Activated naive CD8-positive, alpha-beta T cell treated with anti-CD3 and anti-CD28 coated beads for 36 hours (primary cell): ENCODE results near the gene FAM83G. TPM values are rescaled to one million over a fixed set of nuclear protein-coding genes. Genes with fewer than 3 reads are reported as not detected.
"Not testable (repeated sequence)": the region's sequence is repeated elsewhere in the genome, so short reads cannot be mapped to it uniquely, and the experiment has no call there.

ENCODE experiments used
- DNase-seq: peaks from one replicate; pipeline ENCODE4 v3.0.0; 2021
- H3K27ac Mint-ChIP-seq: one replicate; pipeline ENCODE4 v1.8.0; 2022; ENCODE audit warnings: mild to moderate bottlenecking, moderate library complexity, mixed read lengths
- H3K27me3 Mint-ChIP-seq: one replicate; pipeline ENCODE4 v1.8.0; 2022; ENCODE audit warnings: mild to moderate bottlenecking, mixed read lengths
- H3K36me3 Mint-ChIP-seq: one replicate; pipeline ENCODE4 v1.8.0; 2021; ENCODE audit warnings: mild to moderate bottlenecking, mixed read lengths
- H3K4me1 Mint-ChIP-seq: one replicate; pipeline ENCODE4 v1.8.0; 2021; ENCODE audit warnings: mixed read lengths
- H3K4me3 Mint-ChIP-seq: one replicate; pipeline ENCODE4 v1.8.0; 2022; ENCODE audit warnings: mild to moderate bottlenecking, moderate library complexity, mixed read lengths
- H3K9me3 Mint-ChIP-seq: one replicate; pipeline ENCODE4 v1.8.0; 2022; ENCODE audit warnings: mixed read lengths
- total RNA-seq, 2 experiments: library from RNA; stranded (reverse); gene quantifications; one replicate each; pipeline ENCODE4 v1.2.3, GENCODE V29; 2021

Gene FAM83G
- total RNA-seq, 2 experiments from 2014 or later = 10.3 to 10.4 TPM

DNA sequence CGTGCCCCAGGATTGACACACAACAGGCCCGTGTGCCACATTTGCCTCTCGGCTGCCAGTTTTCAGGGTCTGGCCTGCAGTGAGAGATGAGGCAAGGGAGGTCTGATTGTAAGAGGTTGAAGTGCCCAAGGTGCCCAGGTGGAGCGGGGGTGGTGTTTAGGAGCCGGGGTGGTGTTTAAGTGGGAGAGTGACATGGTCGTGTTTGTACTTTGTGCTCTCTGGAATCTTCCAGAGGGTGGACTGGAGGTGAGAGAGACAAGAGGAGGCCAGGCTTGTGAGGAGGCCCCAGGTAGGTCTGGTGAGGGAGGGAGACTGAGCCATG lies 42.1 kb downstream of the FAM83G start:
- no peaks in the 10 kb centered on the region for H3K9me3 Mint-ChIP-seq
- H3K36me3 Mint-ChIP-seq = no peaks in the 10 kb centered on the region
- peaks cover 19% of the 10 kb centered on the region for H3K4me1 Mint-ChIP-seq
- H3K4me3 Mint-ChIP-seq = no peak overlapping the region
- no peaks in the 10 kb centered on the region for H3K27me3 Mint-ChIP-seq
- DNase-seq = no peak
- no peak overlapping the region for H3K27ac Mint-ChIP-seq

DNA sequence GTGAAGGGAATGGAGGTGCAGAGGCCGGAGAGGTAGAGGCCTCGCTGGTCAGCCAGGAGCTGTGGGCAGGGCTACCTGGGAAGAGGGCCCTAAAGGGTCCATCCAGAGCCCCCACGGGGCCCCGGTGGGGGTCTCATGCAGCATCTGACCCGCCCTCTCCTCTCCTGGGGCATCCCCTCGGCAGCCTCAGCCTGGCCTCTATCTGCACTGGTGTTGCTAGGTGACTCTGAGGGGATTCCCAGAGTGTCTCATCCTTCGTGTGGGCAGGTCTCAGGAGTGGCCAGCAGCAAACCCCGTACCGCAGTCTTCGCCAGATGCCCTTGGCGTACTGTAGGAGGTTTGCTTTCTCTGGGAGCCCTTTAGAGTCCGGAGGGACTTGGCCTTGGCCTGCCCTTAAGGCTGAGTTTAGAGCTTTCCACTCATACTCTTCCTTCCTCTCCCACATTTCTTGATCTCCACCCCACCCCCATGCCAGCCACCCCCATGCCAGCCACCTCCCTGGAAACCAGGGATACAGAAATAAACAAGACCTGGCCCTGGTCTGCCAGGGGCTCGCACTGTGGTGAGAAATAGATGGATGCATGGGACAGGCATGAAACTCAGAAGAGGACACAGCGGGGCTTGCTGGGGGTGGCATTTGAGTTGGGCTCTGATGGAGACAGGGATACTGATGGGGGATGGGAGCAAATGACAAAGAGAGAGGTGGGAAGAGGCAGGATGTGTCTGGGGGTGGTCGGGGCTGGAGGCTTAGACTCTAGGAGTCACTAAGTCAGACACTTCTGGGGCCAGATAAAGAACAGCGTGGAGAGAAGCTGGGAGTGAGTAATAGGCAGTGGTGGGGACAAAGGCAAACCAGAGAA lies 42.7 kb downstream of the FAM83G start:
- no peaks in the 10 kb centered on the region for H3K36me3 Mint-ChIP-seq
- H3K9me3 Mint-ChIP-seq = no peaks in the 10 kb centered on the region
- H3K27me3 Mint-ChIP-seq = no peaks in the 10 kb centered on the region
- no peak overlapping the region for H3K27ac Mint-ChIP-seq
- no peak overlapping the region for H3K4me3 Mint-ChIP-seq
- peak; percentile 28 for DNase-seq
- H3K4me1 Mint-ChIP-seq = peaks cover 19% of the 10 kb centered on the region

DNA sequence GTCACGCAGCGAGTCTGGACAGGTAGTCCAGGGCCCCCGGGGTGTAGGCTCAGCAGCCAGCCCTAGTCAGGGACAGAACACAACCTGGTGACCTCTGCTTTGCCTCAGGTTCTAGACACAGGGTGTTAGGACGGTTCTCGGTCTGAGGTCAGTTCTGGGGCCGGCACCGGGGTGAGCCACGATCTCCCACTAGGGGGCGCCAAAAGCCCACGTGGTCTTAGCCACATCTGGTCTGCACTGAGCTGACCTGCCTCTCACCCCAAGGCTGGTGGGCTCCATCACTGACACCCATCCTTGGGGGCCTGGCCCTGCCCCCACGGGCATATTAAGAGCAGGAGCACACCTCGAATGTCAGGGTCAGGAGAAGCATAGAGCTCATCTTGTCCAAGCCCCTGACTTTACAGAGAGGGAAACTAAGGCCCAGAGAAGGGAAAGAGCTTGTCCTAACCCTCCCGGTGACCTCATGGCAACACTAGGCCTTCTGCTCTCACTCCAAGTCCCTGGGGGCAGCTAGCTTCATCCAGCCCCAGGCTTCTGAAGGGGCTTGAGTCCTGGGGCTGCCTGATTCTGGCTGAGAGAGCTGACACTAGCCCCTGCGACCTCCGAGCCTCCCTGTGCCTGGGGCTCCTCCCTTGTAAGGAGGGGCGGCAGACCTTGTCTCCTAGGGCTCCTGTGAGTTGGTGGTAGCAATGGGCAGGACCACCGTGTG lies 43.6 kb downstream of the FAM83G start:
- H3K36me3 Mint-ChIP-seq = no peaks in the 10 kb centered on the region
- H3K27ac Mint-ChIP-seq = no peak overlapping the region

DNA sequence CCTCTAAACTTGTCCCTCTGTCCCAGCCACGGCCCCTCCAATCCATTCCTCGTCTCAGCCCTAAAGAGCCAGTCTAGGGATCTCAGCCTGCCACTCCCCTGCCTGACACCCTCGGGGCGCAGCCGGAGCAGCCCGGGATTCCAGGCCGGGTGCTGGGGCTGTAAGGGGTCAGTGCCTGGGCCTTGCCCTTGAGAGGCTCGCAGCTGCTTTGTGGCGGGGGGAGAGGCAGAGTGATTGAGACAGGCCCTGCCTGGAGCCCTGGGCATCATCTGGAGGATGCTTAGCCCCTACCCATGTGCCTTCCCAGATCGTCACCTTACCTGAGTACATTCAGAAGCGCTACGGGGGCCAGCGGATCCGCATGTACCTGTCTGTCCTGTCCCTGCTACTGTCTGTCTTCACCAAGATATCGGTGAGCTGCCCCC lies 44.3 kb downstream of the FAM83G start:
- Mint-ChIP-seq H3K4me3 (no peak overlapping the region), H3K36me3 (peaks cover 2% of the 10 kb centered on the region), H3K27ac (no peak overlapping the region), H3K9me3 (no peaks in the 10 kb centered on the region), H3K27me3 (no peaks in the 10 kb centered on the region), H3K4me1 (peaks cover 26% of the 10 kb centered on the region)
- no peak for DNase-seq

More for the DNA sequence above, 43.6 kb downstream of the FAM83G start:
- Mint-ChIP-seq H3K27me3 (no peaks in the 10 kb centered on the region), H3K4me3 (no peak overlapping the region), H3K9me3 (no peaks in the 10 kb centered on the region), H3K4me1 (peaks cover 21% of the 10 kb centered on the region)
- peak; percentile 78 for DNase-seq

DNA sequence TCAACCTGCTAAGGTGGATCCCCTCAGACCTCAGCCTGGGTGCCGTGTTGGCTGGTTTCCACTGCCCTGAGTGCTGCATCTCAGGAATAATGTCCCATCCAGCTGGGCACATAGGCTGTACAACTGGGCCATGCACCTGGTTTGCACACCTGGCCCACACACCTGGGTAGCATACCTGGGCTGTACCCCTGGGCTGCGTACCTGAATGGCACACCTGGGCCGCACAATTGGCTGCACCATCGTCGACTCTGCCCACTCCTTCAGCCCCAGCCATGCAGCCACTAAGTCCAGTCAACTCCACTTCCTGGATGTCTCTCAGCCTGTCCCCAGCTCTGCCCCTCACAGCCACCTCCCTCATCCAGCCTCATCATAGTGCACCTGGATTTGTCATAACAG lies 44.7 kb downstream of the FAM83G start:
- Mint-ChIP-seq H3K9me3 (no peaks in the 10 kb centered on the region), H3K4me3 (no peak overlapping the region), H3K27ac (no peak overlapping the region)

DNA sequence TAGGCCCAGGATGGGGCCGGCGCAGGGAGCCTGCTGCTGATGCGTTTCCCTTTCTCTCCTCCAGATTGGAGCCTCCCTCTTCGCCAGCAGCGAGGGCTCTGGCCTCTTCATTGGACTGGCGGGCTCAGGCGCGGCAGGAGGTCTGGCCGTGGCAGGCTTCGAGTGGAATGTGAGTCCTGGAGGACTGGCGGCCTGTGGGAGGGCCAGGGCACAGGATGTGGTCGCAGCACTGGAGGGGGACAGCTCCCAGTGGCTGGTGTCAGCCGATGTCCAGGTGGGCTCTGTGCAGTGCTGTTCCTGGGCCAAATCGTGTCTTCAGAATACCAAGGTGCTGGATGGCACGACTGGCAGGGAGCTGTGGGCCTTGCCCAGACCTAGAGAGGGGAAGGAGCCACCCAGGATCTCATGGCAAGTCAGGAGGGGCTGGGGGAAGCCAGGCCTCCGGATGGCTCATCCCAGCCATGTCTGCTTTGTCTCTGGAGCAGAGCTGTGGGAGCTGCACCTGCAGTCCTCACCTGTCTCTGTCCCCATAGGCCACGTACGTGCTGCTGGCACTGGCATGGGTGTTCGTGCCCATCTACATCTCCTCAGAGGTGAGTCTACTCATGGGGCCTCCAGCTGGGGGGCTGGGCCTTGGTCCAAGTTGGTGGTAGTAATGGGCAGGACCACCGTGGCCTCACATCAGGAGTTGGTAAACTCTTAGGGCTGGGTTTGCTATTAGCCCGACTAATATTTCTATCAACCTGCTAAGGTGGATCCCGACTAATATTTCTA lies 45.3 kb downstream of the FAM83G start:
- no peaks in the 10 kb centered on the region for H3K27me3 Mint-ChIP-seq
- no peak overlapping the region for H3K4me3 Mint-ChIP-seq
- peaks cover 2% of the 10 kb centered on the region for H3K36me3 Mint-ChIP-seq
- DNase-seq = no peak
- no peak overlapping the region for H3K27ac Mint-ChIP-seq
- no peaks in the 10 kb centered on the region for H3K9me3 Mint-ChIP-seq
- peaks cover 32% of the 10 kb centered on the region for H3K4me1 Mint-ChIP-seq

More for the DNA sequence above, 44.7 kb downstream of the FAM83G start:
- H3K4me1 Mint-ChIP-seq = peaks cover 29% of the 10 kb centered on the region
- no peak for DNase-seq
- no peaks in the 10 kb centered on the region for H3K27me3 Mint-ChIP-seq
- H3K36me3 Mint-ChIP-seq = peaks cover 2% of the 10 kb centered on the region

DNA sequence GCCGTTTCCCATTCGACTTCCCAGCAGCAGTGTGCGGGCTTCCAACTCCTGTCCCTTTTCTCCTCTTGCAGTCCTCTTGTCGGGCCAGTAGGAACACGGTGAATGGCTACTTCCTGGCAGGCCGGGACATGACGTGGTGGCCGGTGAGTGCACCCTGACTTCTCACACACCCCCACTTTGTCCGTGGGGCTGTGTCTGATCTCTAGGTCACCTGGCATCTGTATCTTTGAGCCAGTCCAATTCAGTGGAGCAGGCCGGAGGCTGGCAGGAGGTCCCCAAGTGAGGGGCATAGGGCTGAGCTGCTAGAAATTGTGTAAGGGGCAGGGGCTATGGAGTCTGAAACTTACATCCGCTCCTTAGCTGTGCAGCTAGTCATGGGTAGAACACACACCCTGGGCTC lies 46.0 kb downstream of the FAM83G start:
- Mint-ChIP-seq H3K4me3 (no peak overlapping the region), H3K36me3 (peaks cover 2% of the 10 kb centered on the region), H3K4me1 (peaks cover 35% of the 10 kb centered on the region), H3K27me3 (no peaks in the 10 kb centered on the region), H3K9me3 (no peaks in the 10 kb centered on the region), H3K27ac (no peak overlapping the region)
- DNase-seq = no peak

DNA sequence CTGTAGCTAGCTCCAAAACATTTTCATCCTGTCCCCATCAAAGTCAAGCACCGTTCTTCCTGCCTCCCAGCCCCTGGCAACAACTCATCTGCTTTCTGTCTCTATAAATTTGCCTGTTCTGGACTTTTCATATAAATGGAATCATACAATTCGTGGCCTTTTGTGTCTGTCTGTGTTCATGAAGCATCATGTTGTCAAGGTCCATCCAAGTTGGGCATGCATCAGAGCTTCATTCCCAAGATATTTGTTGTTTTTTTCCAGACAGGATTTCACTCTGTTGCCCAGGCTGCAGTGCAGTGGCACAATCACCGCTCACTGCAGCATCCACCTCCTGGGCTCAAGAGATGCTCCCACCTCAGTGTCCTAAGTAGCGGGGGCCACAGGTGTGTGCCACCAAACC lies 46.7 kb downstream of the FAM83G start:
- Mint-ChIP-seq H3K4me1 (peaks cover 32% of the 10 kb centered on the region), H3K9me3 (no peaks in the 10 kb centered on the region), H3K4me3 (no peak overlapping the region), H3K27me3 (no peaks in the 10 kb centered on the region), H3K36me3 (peaks cover 2% of the 10 kb centered on the region), H3K27ac (no peak overlapping the region)
- no peak for DNase-seq

DNA sequence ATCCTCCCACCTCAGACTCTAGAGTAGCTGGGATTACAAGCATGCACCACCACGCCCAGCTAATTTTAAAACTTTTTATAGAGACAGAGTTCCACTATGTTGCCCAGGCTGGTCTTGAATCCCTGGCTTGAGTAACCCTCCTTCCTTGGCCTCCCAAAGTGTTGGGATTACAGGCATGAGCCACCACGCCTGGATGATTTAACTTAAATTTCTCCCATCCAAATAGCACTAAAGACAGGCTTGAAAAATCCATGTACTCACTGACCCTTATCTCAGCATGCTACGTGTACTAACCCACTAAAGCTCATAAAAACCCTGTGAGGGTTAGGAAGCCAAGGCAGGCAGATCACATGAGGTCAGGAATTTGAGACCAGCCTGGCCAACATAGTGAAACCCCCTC lies 48.0 kb downstream of the FAM83G start:
- H3K27me3 Mint-ChIP-seq = no peaks in the 10 kb centered on the region
- DNase-seq = no peak
- peaks cover 24% of the 10 kb centered on the region for H3K4me1 Mint-ChIP-seq
- no peaks in the 10 kb centered on the region for H3K9me3 Mint-ChIP-seq
- peaks cover 2% of the 10 kb centered on the region for H3K36me3 Mint-ChIP-seq
- H3K4me3 Mint-ChIP-seq = no peak overlapping the region
- no peak overlapping the region for H3K27ac Mint-ChIP-seq

DNA sequence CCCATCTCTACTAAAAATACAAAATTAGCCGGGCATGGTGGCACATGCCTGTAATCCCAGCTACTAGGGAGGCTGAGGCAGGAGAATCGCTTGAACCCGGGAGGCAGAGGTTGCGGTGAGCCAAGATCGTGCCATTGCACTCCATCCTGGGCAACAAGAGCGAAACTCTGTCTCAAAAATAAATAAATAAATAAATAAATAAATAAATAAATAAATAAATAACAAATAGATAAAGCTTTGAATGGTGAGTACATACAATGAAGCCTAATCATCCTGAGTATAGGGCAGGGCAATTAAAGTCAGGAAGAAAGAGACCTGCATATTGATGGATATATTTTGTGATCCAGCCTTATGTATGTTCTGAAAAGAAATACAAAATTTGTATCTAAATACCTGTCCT lies 48.5 kb downstream of the FAM83G start:
- H3K27ac Mint-ChIP-seq = not testable (repeated sequence)

DNA sequence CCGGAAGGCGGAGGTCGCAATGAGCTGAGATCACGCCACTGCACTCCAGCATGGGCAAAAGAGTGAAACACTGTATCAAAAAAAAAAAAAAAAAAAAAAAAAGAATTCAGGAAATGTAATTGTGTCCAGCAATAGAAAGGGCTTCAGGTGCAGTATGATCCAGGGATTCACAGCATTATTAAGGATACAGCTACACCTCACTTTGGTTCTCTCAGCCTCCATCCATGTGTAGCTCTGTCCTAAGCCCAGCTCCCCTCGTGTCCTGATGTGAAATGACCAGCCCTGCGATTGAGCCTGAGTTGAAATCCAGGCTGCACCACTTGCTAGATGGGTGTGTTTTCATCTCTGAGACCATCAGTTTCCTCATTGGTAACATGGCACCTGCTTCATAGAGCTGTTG lies 49.6 kb downstream of the FAM83G start:
- Mint-ChIP-seq H3K27ac (peak overlapping the region; percentile 56), H3K4me1 (peaks cover 17% of the 10 kb centered on the region), H3K27me3 (no peaks in the 10 kb centered on the region)

More for the DNA sequence above, 48.5 kb downstream of the FAM83G start:
- H3K4me3 Mint-ChIP-seq, DNase-seq, H3K27me3 Mint-ChIP-seq, H3K36me3 Mint-ChIP-seq, H3K9me3 Mint-ChIP-seq: not testable (repeated sequence)
- H3K4me1 Mint-ChIP-seq = peaks cover 24% of the 10 kb centered on the region

DNA sequence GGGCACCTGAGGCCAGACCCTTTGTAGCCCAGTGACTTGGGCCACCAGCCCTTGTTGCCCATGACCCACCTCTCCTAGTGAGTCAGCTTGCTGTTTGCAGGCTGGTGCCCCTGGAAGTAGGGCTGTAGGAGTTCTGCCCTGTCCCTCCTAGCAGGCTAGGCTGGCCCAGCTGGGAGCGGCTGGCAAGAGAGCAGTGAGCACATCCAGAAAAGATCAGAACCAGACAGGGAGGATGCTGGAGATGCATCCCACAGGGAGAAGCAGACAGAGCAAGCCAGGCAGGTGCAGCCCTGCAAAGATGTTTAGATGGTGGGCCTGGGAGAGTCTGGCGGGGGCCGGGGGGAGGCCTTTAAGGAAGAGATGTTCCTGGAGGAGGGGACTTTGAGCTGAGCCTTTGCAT lies 50.2 kb downstream of the FAM83G start:
- no peak overlapping the region for H3K4me3 Mint-ChIP-seq
- H3K9me3 Mint-ChIP-seq = no peaks in the 10 kb centered on the region
- no peak for DNase-seq
- H3K36me3 Mint-ChIP-seq = peaks cover 2% of the 10 kb centered on the region
- no peaks in the 10 kb centered on the region for H3K27me3 Mint-ChIP-seq
- H3K4me1 Mint-ChIP-seq = peaks cover 17% of the 10 kb centered on the region
- no peak overlapping the region for H3K27ac Mint-ChIP-seq

More for the DNA sequence above, 49.6 kb downstream of the FAM83G start:
- peaks cover 2% of the 10 kb centered on the region for H3K36me3 Mint-ChIP-seq
- H3K4me3 Mint-ChIP-seq = peak overlapping the region; percentile 25
- H3K9me3 Mint-ChIP-seq = no peaks in the 10 kb centered on the region
- no peak for DNase-seq

DNA sequence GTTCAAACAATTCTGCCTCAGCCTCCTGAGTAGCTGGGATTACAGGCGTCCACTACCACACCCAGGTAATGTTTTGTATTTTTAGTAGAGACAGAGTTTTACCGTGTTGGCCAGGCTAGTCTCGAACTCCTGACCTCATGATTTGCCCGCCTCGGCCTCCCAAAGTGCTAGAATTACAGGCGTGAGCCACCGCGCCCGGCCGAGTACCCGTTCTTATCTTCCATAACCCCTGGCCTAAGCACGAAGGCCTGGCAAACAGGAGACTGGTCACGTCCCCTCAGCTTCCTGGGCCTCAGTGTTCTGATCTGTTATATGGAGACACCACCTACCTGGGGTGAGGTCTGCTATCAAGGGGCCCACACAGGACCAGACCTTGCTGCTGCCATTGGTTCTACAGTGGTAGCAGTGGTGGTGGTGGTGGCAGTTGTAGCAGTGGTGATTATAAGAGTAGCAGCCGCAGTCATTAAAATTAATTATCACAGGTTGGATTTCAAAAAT lies 51.3 kb downstream of the FAM83G start:
- Mint-ChIP-seq H3K9me3 (no peaks in the 10 kb centered on the region), H3K36me3 (peaks cover 2% of the 10 kb centered on the region), H3K4me3 (no peak overlapping the region), H3K27me3 (no peaks in the 10 kb centered on the region), H3K4me1 (peaks cover 17% of the 10 kb centered on the region), H3K27ac (no peak overlapping the region)
- no peak for DNase-seq

DNA sequence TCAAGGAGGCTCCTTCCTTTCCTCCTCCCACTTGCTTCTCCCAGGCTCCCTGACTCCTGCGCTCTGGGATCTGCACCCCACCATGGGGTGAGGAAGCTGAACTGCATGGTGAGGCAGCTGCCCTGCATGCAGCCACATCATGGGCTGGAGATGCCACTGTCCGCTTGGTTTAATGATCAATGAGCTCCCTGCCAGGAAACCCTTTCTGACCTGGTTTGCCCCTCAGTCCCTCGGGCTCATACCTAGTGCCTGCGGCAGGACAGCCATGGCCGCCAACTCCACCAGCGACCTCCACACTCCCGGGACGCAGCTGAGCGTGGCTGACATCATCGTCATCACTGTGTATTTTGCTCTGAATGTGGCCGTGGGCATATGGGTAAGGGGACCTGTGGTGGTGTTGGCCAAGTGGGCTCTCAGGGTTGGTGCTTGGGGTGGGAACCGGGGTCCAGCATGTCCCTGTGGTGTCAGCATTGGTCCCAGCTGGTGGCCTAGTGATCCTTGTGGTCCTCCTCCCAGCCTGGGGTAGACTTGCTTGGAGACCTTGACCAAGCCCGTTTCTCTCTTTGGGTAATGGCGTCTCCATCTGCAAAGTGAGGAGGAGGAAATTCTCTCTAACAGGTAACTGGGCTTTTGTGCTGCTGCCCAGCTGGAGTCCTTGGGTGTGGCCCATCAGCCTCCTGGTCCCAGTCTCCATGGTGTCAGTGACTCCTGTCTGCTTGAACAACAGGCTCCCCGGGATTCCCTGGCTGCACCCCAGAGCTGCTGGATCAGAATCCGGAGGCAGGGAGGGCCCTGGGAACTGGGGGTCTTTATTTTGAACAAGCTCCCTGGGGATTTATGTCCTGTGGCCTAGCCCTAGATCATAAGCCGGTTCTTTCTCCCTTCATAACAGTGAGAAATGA lies 52.4 kb downstream of the FAM83G start, which contains the start of gene SLC5A10:
Gene SLC5A10, plus strand, starts transcription at position 225 of the 902 bp plus-strand sequence. Its CDS starts 41 bp downstream, at position 266.
- Mint-ChIP-seq H3K36me3 (peaks cover 2% of the 10 kb centered on the region), H3K27me3 (no peaks in the 10 kb centered on the region), H3K4me3 (no peak within 1 kb of the TSS), H3K27ac (no peak within 1 kb of the TSS), H3K9me3 (no peaks in the 10 kb centered on the region), H3K4me1 (peaks cover 17% of the 10 kb centered on the region)
- DNase-seq = no peak
